ENCODE data around the gene SPOCD1.
A peak's percentile ranks its signal among the peaks of the same experiment; 100 is the strongest.

- peak; percentile 27 to 37 for TF ChIP-seq POLR2A (IDR thresholded peaks at IDR 0.05)
- no peak for TF ChIP-seq CTCF (IDR thresholded peaks at IDR 0.05)
These were observed 27.5 kb downstream of the SPOCD1 start for GRCh38 chr1:31788138-31788824.

Data from adrenal gland (tissue), 5 donors.